ENCODE measurements around the gene KRT86.

DNA sequence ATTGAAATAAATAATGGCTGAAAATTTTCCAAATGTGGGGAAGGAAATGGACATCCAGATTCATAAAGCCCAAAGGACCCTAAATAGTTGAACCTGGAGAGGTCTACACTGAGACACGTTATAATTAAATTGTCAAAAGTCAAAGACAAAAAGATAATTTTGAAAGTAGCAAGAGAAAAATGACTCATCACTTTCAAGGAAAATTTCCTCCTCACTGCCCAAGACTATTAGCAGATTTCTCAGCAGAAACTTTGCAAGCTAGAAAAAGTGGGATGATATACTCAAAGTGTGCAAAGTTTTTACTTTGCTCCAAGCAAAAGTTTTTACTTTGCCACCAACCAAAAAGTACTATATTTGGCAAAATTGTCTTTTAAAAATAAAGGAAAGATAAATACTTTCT, 62.6 kb downstream of the KRT86 start:
- TF ChIP-seq NPAS2 (CRISPR knock-in tag; IDR thresholded peaks at IDR 0.05; ENCODE audit: borderline replicate concordance): no peak
- TF ChIP-seq, protein P1, sequence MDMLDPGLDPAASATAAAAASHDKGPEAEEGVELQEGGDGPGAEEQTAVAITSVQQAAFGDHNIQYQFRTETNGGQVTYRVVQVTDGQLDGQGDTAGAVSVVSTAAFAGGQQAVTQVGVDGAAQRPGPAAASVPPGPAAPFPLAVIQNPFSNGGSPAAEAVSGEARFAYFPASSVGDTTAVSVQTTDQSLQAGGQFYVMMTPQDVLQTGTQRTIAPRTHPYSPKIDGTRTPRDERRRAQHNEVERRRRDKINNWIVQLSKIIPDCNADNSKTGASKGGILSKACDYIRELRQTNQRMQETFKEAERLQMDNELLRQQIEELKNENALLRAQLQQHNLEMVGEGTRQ (IDR thresholded peaks at IDR 0.05): no peak
- TF ChIP-seq, protein P2, sequence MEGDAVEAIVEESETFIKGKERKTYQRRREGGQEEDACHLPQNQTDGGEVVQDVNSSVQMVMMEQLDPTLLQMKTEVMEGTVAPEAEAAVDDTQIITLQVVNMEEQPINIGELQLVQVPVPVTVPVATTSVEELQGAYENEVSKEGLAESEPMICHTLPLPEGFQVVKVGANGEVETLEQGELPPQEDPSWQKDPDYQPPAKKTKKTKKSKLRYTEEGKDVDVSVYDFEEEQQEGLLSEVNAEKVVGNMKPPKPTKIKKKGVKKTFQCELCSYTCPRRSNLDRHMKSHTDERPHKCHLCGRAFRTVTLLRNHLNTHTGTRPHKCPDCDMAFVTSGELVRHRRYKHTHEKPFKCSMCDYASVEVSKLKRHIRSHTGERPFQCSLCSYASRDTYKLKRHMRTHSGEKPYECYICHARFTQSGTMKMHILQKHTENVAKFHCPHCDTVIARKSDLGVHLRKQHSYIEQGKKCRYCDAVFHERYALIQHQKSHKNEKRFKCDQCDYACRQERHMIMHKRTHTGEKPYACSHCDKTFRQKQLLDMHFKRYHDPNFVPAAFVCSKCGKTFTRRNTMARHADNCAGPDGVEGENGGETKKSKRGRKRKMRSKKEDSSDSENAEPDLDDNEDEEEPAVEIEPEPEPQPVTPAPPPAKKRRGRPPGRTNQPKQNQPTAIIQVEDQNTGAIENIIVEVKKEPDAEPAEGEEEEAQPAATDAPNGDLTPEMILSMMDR (IDR thresholded peaks at IDR 0.05): no peak
- TF ChIP-seq RAD21 (conservative IDR thresholded peaks at IDR 0.05 in 1 of 2, IDR thresholded peaks at IDR 0.05 in 1 of 2): no peak
- no peak for TF ChIP-seq CHD2 (IDR thresholded peaks at IDR 0.05; ENCODE audit: low read length, partially characterized antibody)
- no peak for TF ChIP-seq EP300 (IDR thresholded peaks at IDR 0.05)
- TF ChIP-seq, protein P3, sequence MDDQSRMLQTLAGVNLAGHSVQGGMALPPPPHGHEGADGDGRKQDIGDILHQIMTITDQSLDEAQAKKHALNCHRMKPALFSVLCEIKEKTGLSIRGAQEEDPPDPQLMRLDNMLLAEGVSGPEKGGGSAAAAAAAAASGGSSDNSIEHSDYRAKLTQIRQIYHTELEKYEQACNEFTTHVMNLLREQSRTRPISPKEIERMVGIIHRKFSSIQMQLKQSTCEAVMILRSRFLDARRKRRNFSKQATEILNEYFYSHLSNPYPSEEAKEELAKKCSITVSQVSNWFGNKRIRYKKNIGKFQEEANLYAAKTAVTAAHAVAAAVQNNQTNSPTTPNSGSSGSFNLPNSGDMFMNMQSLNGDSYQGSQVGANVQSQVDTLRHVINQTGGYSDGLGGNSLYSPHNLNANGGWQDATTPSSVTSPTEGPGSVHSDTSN (IDR thresholded peaks at IDR 0.05): no peak
- TF ChIP-seq EHF (CRISPR knock-in tag; IDR thresholded peaks at IDR 0.05): no peak
- no peak for TF ChIP-seq SMC3 (IDR thresholded peaks at IDR 0.05)
- no peak for TF ChIP-seq HOXB13 (CRISPR knock-in tag; IDR thresholded peaks at IDR 0.05; ENCODE audit: low read depth)
